OCI-LY7 (cell line): ENCODE results near the gene BCS1L. TPM values are rescaled to one million over a fixed set of nuclear protein-coding genes. Genes with fewer than 3 reads are reported as not detected.

Experiments
- BruUV-seq: library from RNA; stranded (reverse); fragments of 400-500 nt; replicated peaks from 2 replicates; lab custom pipeline; 2021; lab: Mats Ljungman, UMichigan
- CTCF ChIA-PET: fragments of 300-600 bp; sonication (Branson Sonifier 250); formaldehyde crosslinking; loops from one replicate; lab custom pipeline; 2022; ENCODE audit warnings: antibody characterized with exemption; ENCODE audit not compliant: unreplicated experiment; lab: Charles Lee
- POLR2A ChIA-PET: fragments of 300-600 bp; sonication (Branson Sonifier 250); formaldehyde crosslinking; loops from one replicate; lab custom pipeline; 2022; ENCODE audit warnings: antibody characterized with exemption; lab: Charles Lee
- DNase-seq: peaks from one replicate; pipeline ENCODE4 v3.0.0-alpha.2; 2015; ENCODE audit warnings: low spot score
- H2AFZ ChIP-seq: fragments of 200-600 bp; sonication (generic), shearing (Covaris generic); 2 replicates; pipeline ENCODE4 v1.6.1; 2014; ENCODE audit warnings: mild to moderate bottlenecking, antibody characterized with exemption, low read length, moderate library complexity
- H3K27ac ChIP-seq: fragments of 200-600 bp; sonication (generic); 2 replicates; pipeline ENCODE4 v1.5.1; 2014; ENCODE audit warnings: mixed run types, low read depth, mild to moderate bottlenecking, moderate library complexity, low read length, inconsistent platforms; ENCODE audit not compliant: poor library complexity, severe bottlenecking
- H3K36me3 ChIP-seq: fragments of 200-600 bp; sonication (generic); 2 replicates; pipeline ENCODE4 v1.6.1; 2014; ENCODE audit warnings: mild to moderate bottlenecking, antibody characterized with exemption, low read length, moderate library complexity, mixed read lengths; ENCODE audit not compliant: insufficient read depth
- H3K4me1 ChIP-seq: fragments of 200-600 bp; sonication (generic); 2 replicates; pipeline ENCODE4 v1.5.1; 2014; ENCODE audit warnings: mild to moderate bottlenecking, low read length; ENCODE audit not compliant: insufficient read depth, poor library complexity, severe bottlenecking
- H3K4me2 ChIP-seq: fragments of 200-600 bp; sonication (generic); 2 replicates; pipeline ENCODE4 v1.6.1; 2014; ENCODE audit warnings: mild to moderate bottlenecking, low read length
- H3K4me3 ChIP-seq: fragments of 200-600 bp; sonication (generic); 2 replicates; pipeline ENCODE4 v1.5.1; 2014; ENCODE audit warnings: mild to moderate bottlenecking, low read depth, low read length; ENCODE audit not compliant: poor library complexity, severe bottlenecking
- H3K79me2 ChIP-seq: fragments of 200-600 bp; sonication (generic); 2 replicates; pipeline ENCODE4 v1.6.1; 2016; ENCODE audit warnings: low read depth, mild to moderate bottlenecking, low read length, moderate library complexity, mixed read lengths; ENCODE audit not compliant: insufficient read depth
- H3K9me2 ChIP-seq: fragments of 200-600 bp; sonication (generic); 2 replicates; pipeline ENCODE4 v1.6.1; 2016; ENCODE audit warnings: mild to moderate bottlenecking, low read length, mixed read lengths; ENCODE audit not compliant: insufficient read depth
- H3K9me3 ChIP-seq: fragments of 200-600 bp; sonication (generic); 2 replicates; pipeline ENCODE4 v1.6.1; 2014; ENCODE audit warnings: mild to moderate bottlenecking, mixed run types, low read length, mixed read lengths
- H4K20me1 ChIP-seq: fragments of 200-600 bp; sonication (generic); 2 replicates; pipeline ENCODE4 v1.6.1; 2014; ENCODE audit warnings: mild to moderate bottlenecking, antibody characterized with exemption, low read length, moderate library complexity, mixed read lengths; ENCODE audit not compliant: insufficient read depth
- EZH2phosphoT487 ChIP-seq: fragments of 200-600 bp; sonication (generic); IDR thresholded peaks from 2 replicates; pipeline ENCODE4 v1.6.1; 2018; ENCODE audit warnings: low read depth, borderline replicate concordance, mild to moderate bottlenecking, mixed run types, antibody characterized with exemption, low read length, moderate library complexity, mixed read lengths
- intact Hi-C: fragments of 100-400 bp; cut with micrococcal nuclease; formaldehyde crosslinking; loops from one replicate; pipeline ENCODE4 v1.10.0; 2022; ENCODE audit not compliant: unreplicated experiment
- total RNA-seq, 2 experiments: library from RNA; depleted of rRNA in 1 of 2; stranded (reverse); fragments of >200 nt in 1 of 2; shearing (Covaris generic) in 1 of 2; gene quantifications; 2 replicates each; pipeline ENCODE4 v1.2.3, GENCODE V29; 2014 to 2022
- TF ChIP-seq, protein P1 (sequence below): fragments of 200-600 bp; sonication (generic); conservative IDR thresholded peaks from 2 replicates; pipeline ENCODE4 v1.5.1; 2014; ENCODE audit warnings: mild to moderate bottlenecking, antibody characterized with exemption, low read length, moderate library complexity, mixed read lengths

The BCS1L gene
- total RNA-seq, 2 experiments from 2014 or later: 48.0 to 54.9 TPM

DNA sequence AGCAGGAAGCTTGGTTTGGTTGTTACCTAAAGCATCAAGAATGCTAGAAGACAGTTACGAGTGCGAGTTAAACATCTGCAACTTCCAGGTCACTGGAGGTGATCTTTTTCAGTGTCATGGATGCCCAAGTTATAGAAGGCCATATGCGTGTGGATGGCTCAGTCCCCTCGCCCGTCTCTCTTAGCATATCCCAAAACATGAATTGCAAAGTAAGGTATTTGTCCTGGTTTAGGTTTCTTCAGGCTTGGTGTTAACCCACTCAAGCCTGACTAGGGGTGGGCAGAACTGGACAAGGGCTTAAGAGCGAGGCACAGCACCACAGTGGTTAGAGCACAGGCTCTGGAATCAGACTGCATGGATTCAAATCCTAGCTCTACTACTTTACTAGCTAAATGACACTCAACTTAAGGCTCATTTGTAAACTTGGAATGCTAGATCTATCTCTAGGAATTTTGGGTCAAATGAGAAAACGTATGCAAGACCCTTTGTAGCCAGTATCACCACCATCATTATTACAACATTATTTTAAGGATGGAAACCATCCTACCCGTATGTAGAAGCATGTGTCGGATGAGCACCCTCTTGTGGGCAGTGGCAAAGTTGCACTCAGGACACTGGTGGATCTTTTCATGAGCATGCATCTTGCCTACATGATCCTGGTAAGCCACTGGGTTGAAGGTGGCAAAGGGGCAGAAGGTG lies 11.2 kb upstream of the BCS1L start:
- H3K4me1 ChIP-seq: no peaks in the 10 kb centered on the region
- intact Hi-C loops: loop anchor here (1.0 to 5.0 kb wide), 3 partner anchors 199 to 376 kb away; partner anchors contain the start of genes AAMP and PNKD
- peak; percentile 67 for DNase-seq
- H3K27ac ChIP-seq: no peak overlapping the region
- CTCF ChIA-PET: interaction anchor here (0.5 to 1.9 kb wide), 2 partner anchors 11 to 744 kb away, joined by 3 to 13 read pairs; partner anchors contain the start of genes BCS1L and ZNF142
- peaks cover 11% of the 10 kb centered on the region; the same call in 1 of the 2 replicates for H3K79me2 ChIP-seq
- H3K4me2 ChIP-seq: no peak overlapping the region
- no peaks in the 10 kb centered on the region for H3K9me2 ChIP-seq
- no peak overlapping the region for H2AFZ ChIP-seq
- H3K4me3 ChIP-seq: no peak overlapping the region
- TF ChIP-seq, protein P1, sequence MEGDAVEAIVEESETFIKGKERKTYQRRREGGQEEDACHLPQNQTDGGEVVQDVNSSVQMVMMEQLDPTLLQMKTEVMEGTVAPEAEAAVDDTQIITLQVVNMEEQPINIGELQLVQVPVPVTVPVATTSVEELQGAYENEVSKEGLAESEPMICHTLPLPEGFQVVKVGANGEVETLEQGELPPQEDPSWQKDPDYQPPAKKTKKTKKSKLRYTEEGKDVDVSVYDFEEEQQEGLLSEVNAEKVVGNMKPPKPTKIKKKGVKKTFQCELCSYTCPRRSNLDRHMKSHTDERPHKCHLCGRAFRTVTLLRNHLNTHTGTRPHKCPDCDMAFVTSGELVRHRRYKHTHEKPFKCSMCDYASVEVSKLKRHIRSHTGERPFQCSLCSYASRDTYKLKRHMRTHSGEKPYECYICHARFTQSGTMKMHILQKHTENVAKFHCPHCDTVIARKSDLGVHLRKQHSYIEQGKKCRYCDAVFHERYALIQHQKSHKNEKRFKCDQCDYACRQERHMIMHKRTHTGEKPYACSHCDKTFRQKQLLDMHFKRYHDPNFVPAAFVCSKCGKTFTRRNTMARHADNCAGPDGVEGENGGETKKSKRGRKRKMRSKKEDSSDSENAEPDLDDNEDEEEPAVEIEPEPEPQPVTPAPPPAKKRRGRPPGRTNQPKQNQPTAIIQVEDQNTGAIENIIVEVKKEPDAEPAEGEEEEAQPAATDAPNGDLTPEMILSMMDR: peak; percentile 96
- no peak for TF ChIP-seq EZH2phosphoT487
- H3K9me3 ChIP-seq: no peaks in the 10 kb centered on the region
- peaks cover 98% of the 10 kb centered on the region for H3K36me3 ChIP-seq
- BruUV-seq: no TSS peak
- H4K20me1 ChIP-seq: no peaks in the 10 kb centered on the region
- POLR2A ChIA-PET: interaction anchor here (0.7 to 1.4 kb wide), 2 partner anchors 23 to 99 kb away, joined by 4 read pairs; partner anchors contain the start of genes RNF25 and STK36

- Histone ChIP-seq H3K79me2 (peaks cover 13% of the 10 kb centered on the region; the same call in 1 of the 2 replicates), H4K20me1 (no peaks in the 10 kb centered on the region), H3K9me2 (no peaks in the 10 kb centered on the region), H2AFZ (no peak overlapping the region), H3K4me2 (no peak overlapping the region), H3K4me3 (no peak overlapping the region), H3K27ac (no peak overlapping the region), H3K4me1 (no peaks in the 10 kb centered on the region), H3K36me3 (peaks cover 98% of the 10 kb centered on the region), H3K9me3 (no peaks in the 10 kb centered on the region)
- ChIA-PET POLR2A (no interaction called here), CTCF (interaction anchor here (0.5 to 1.9 kb wide), 2 partner anchors 10 to 743 kb away, joined by 3 to 13 read pairs; partner anchors contain the start of genes BCS1L and ZNF142)
- no peak for DNase-seq
- TF ChIP-seq EZH2phosphoT487: no peak
- TF ChIP-seq, protein P1: peak; percentile 65
- intact Hi-C loops: loop anchor here (1.0 to 5.0 kb wide), 3 partner anchors 199 to 376 kb away; partner anchors contain the start of genes AAMP and PNKD
- BruUV-seq: no TSS peak
Measured at GRCh38 chr2:218648787-218649100, 10.7 kb upstream of the BCS1L start.
